Hepatocyte (in vitro differentiated cells): ENCODE results near the gene PLXNC1. TPM values are rescaled to one million over a fixed set of nuclear protein-coding genes. Genes with fewer than 3 reads are reported as not detected.

Source experiments
- DNase-seq: peaks from one replicate; pipeline ENCODE4 v3.0.0-alpha.2; 2016; ENCODE audit warnings: low spot score
- H2AFZ ChIP-seq: fragments of 200-600 bp; sonication (generic); 2 replicates; pipeline ENCODE4 v1.6.0; 2016; ENCODE audit warnings: antibody characterized with exemption, mild to moderate bottlenecking
- H3K27ac ChIP-seq: fragments of 200-600 bp; sonication (generic); 2 replicates; pipeline ENCODE4 v1.5.1; 2016; ENCODE audit warnings: mild to moderate bottlenecking
- H3K27me3 ChIP-seq: fragments of 200-600 bp; sonication (generic); 2 replicates; pipeline ENCODE4 v1.6.1; 2016
- H3K36me3 ChIP-seq: fragments of 200-600 bp; sonication (generic); replicated peaks from 2 replicates; pipeline ENCODE4 v1.5.1; 2016; ENCODE audit warnings: low read depth; ENCODE audit not compliant: insufficient read depth
- H3K4me1 ChIP-seq: fragments of 200-600 bp; sonication (generic); 2 replicates; pipeline ENCODE4 v1.5.1; 2016; ENCODE audit warnings: mild to moderate bottlenecking, moderate library complexity; ENCODE audit not compliant: insufficient read depth
- H3K4me2 ChIP-seq: fragments of 200-600 bp; sonication (generic); 2 replicates; pipeline ENCODE4 v1.6.0; 2016
- H3K4me3 ChIP-seq: fragments of 200-600 bp; sonication (generic); 2 replicates; pipeline ENCODE4 v1.5.1; 2016; ENCODE audit warnings: mild to moderate bottlenecking
- H3K79me2 ChIP-seq: fragments of 200-600 bp; sonication (generic); 2 replicates; pipeline ENCODE4 v1.6.0; 2017; ENCODE audit warnings: mild to moderate bottlenecking
- H3K9me2 ChIP-seq: fragments of 200-600 bp; sonication (generic); replicated peaks from 2 replicates; pipeline ENCODE4 v1.6.0; 2017; ENCODE audit warnings: mild to moderate bottlenecking; ENCODE audit not compliant: insufficient read depth
- H3K9me3 ChIP-seq: fragments of 200-600 bp; sonication (generic); 2 replicates; pipeline ENCODE4 v1.5.1; 2016; ENCODE audit warnings: low read depth, mild to moderate bottlenecking
- H4K20me1 ChIP-seq: fragments of 200-600 bp; sonication (generic); 2 replicates; pipeline ENCODE4 v1.6.0; 2016; ENCODE audit warnings: mild to moderate bottlenecking; ENCODE audit not compliant: insufficient read depth, poor library complexity, severe bottlenecking
- EZH2 ChIP-seq: fragments of 200-600 bp; sonication (generic); IDR thresholded peaks from 2 replicates; pipeline ENCODE4 v1.6.1; 2016; ENCODE audit warnings: antibody characterized with exemption, mild to moderate bottlenecking, borderline replicate concordance
- EZH2phosphoT487 ChIP-seq: fragments of 200-600 bp; sonication (generic); IDR thresholded peaks from one replicate; pipeline ENCODE4 v1.6.1; 2018; ENCODE audit warnings: antibody characterized with exemption, mild to moderate bottlenecking, low read depth, moderate library complexity; ENCODE audit not compliant: unreplicated experiment, severe bottlenecking
- WGBS: methylation state at CpG from one replicate; pipeline ENCODE4 v1.1.6; 2016; ENCODE audit warnings: low lambda C conversion rate; ENCODE audit errors: missing lambda C conversion rate; 5-methylcytosine and 5-hydroxymethylcytosine counted together
- polyA plus RNA-seq: library from polyadenylated mRNA; unstranded; fragments of >200 nt; fragmentation: Nextera tagmentation; extraction: Ambion mirVana; gene quantifications from 2 replicates; pipeline ENCODE4 v1.2.1, GENCODE V29; 2016
- total RNA-seq: library from RNA; depleted of rRNA; stranded (reverse); fragments of >200 nt; gene quantifications from 2 replicates; pipeline ENCODE4 v1.2.3, GENCODE V29; 2014
- TF ChIP-seq, protein P1 (sequence below): fragments of 200-600 bp; sonication (generic); IDR thresholded peaks from 2 replicates; pipeline ENCODE4 v1.5.1; 2016; ENCODE audit warnings: antibody characterized with exemption, mild to moderate bottlenecking; ENCODE audit not compliant: poor library complexity

The PLXNC1 gene
- total and polyA plus RNA-seq, 2 experiments from 2014 or later, result 6.7 to 23.2 TPM

DNA sequence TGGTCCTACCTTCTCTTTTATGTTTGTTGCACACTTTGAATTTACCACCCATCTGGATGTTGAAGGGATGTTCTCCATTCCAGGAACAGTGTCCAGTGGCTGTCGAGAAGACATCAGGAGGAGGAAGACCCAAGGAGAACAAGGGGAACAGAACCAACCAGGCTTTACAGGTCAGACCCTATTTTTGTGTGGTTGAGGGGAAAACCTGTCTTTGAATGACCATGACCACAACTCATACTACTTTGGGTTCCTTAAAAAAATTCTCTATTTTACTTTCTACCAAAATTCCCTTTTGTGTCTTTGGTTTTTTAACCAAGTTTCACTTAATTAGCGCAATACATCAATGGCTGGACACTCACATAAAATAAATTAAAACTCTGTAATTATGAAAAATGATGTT, 78.7 kb downstream of the PLXNC1 start:
- TF ChIP-seq EZH2phosphoT487 (no peak), EZH2 (no peak)
- TF ChIP-seq, protein P1, sequence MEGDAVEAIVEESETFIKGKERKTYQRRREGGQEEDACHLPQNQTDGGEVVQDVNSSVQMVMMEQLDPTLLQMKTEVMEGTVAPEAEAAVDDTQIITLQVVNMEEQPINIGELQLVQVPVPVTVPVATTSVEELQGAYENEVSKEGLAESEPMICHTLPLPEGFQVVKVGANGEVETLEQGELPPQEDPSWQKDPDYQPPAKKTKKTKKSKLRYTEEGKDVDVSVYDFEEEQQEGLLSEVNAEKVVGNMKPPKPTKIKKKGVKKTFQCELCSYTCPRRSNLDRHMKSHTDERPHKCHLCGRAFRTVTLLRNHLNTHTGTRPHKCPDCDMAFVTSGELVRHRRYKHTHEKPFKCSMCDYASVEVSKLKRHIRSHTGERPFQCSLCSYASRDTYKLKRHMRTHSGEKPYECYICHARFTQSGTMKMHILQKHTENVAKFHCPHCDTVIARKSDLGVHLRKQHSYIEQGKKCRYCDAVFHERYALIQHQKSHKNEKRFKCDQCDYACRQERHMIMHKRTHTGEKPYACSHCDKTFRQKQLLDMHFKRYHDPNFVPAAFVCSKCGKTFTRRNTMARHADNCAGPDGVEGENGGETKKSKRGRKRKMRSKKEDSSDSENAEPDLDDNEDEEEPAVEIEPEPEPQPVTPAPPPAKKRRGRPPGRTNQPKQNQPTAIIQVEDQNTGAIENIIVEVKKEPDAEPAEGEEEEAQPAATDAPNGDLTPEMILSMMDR, result no peak
- Histone ChIP-seq H3K9me3 (no peaks in the 10 kb centered on the region), H3K4me3 (no peak overlapping the region), H3K36me3 (no peaks in the 10 kb centered on the region), H3K9me2 (no peaks in the 10 kb centered on the region), H2AFZ (no peak overlapping the region), H3K79me2 (no peaks in the 10 kb centered on the region), H3K27ac (no peak overlapping the region), H3K27me3 (peaks cover 5% of the 10 kb centered on the region), H3K4me2 (no peak overlapping the region), H3K4me1 (peaks cover 5% of the 10 kb centered on the region), H4K20me1 (no peaks in the 10 kb centered on the region)
- 96% methylated on average over 2 of the region's 2 CpGs for WGBS
- DNase-seq, result no peak

DNA sequence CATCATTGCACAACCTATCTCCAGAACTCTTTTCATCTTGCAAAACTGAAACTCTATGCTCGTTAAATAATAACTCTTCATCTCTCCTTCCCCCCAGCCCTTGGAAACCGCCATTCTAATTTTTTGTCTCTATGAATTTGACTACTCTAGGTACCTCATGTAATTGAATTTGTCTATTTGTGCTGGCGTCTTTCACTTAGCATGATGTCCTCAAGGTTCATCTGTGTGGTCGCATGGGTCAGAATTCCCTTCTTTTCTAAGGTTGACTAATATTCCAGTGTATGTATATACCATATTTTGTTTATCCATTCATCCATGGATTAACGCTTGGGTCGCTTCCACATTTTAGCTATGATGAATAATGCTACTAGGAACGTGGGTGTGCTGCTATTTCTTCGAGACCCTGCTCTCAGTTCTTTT, 80.1 kb downstream of the PLXNC1 start:
- H3K79me2 ChIP-seq, result no peaks in the 10 kb centered on the region
- H3K27me3 ChIP-seq, result no peaks in the 10 kb centered on the region
- WGBS, result 94% methylated on average over 8 of the region's 8 CpGs
- H3K9me2 ChIP-seq, result no peaks in the 10 kb centered on the region
- peaks cover 5% of the 10 kb centered on the region for H3K4me1 ChIP-seq
- no peaks in the 10 kb centered on the region for H3K9me3 ChIP-seq
- H2AFZ ChIP-seq, result no peak overlapping the region
- H3K36me3 ChIP-seq, result no peaks in the 10 kb centered on the region
- TF ChIP-seq, protein P1, result no peak
- TF ChIP-seq EZH2 (no peak), EZH2phosphoT487 (no peak)
- no peak overlapping the region for H3K27ac ChIP-seq
- H4K20me1 ChIP-seq, result no peaks in the 10 kb centered on the region
- H3K4me3 ChIP-seq, result no peak overlapping the region
- no peak for DNase-seq
- H3K4me2 ChIP-seq, result no peak overlapping the region

DNA sequence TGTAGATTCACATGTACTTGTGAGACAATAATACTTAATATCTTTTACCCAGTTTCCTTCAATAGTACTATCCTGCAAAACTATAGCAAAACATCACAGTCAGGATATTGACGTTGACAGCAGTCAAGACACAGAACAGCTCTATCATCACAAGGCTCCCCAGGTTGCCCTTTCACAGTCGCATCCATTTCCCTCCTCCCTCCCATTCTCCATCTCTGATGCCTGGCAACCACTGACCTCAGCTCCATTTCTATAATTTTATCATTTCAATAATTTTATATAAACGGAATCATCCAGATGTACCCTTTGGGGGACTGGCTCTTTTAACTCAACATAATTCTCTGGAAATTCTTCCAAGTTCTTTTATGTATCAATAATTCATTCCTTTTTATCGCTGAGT, 81.5 kb downstream of the PLXNC1 start:
- WGBS, result 78% methylated on average over 4 of the region's 4 CpGs
- Histone ChIP-seq H3K27me3 (no peaks in the 10 kb centered on the region), H4K20me1 (no peaks in the 10 kb centered on the region)

More for the DNA sequence above, 81.5 kb downstream of the PLXNC1 start:
- no peaks in the 10 kb centered on the region for H3K36me3 ChIP-seq
- no peaks in the 10 kb centered on the region for H3K9me2 ChIP-seq
- no peak overlapping the region for H3K27ac ChIP-seq
- no peaks in the 10 kb centered on the region for H3K79me2 ChIP-seq
- H3K4me3 ChIP-seq, result no peak overlapping the region
- no peak overlapping the region for H3K4me2 ChIP-seq
- no peak overlapping the region for H2AFZ ChIP-seq
- no peak for DNase-seq
- H3K4me1 ChIP-seq, result peaks cover 5% of the 10 kb centered on the region
- no peaks in the 10 kb centered on the region for H3K9me3 ChIP-seq
- no peak for TF ChIP-seq EZH2phosphoT487
- TF ChIP-seq, protein P1, result no peak
- no peak for TF ChIP-seq EZH2
